NB4 (cell line): ENCODE data around the gene HS3ST6.

Experiments
- DNase-seq: peaks from one replicate; pipeline ENCODE4 v3.0.0; 2010; ENCODE audit warnings: low read depth
- H3K4me3 ChIP-seq: one replicate; pipeline ENCODE4 v1.5.1; 2011; ENCODE audit warnings: mild to moderate bottlenecking, low read depth, low read length, moderate library complexity
- CTCF ChIP-seq: IDR thresholded peaks from one replicate; pipeline ENCODE4 v1.5.1; 2012; ENCODE audit warnings: low read depth, low read length
- MAX ChIP-seq: IDR thresholded peaks from 2 replicates; pipeline ENCODE4 v1.6.1; 2011; ENCODE audit warnings: low read depth, low read length
- MYC ChIP-seq: IDR thresholded peaks from 2 replicates; pipeline ENCODE4 v1.6.1; 2011; ENCODE audit warnings: low read depth, low read length
- POLR2A ChIP-seq: IDR thresholded peaks from 2 replicates; pipeline ENCODE4 v1.6.1; 2011; ENCODE audit warnings: mild to moderate bottlenecking; ENCODE audit not compliant: insufficient read length; ENCODE audit errors: extremely low read depth

Gene HS3ST6

GRCh38 chr16:1933097-1933661 lies 15.0 kb upstream of the HS3ST6 start:
- H3K4me3 ChIP-seq = no peak overlapping the region
- no peak for DNase-seq
- TF ChIP-seq MAX (no peak), POLR2A (no peak), MYC (no peak), CTCF (no peak)

- TF ChIP-seq MAX = no peak
- TF ChIP-seq CTCF = no peak
- no peak for TF ChIP-seq POLR2A
- TF ChIP-seq MYC = no peak
- H3K4me3 ChIP-seq = no peak overlapping the region
- no peak for DNase-seq
These were observed 14.1 kb upstream of the HS3ST6 start for GRCh38 chr16:1932050-1933028.

GRCh38 chr16:1930338-1930720 lies 12.1 kb upstream of the HS3ST6 start:
- TF ChIP-seq MAX = no peak
- no peak for TF ChIP-seq POLR2A
- no peak for TF ChIP-seq MYC
- no peak for TF ChIP-seq CTCF
- H3K4me3 ChIP-seq = no peak overlapping the region
- DNase-seq = no peak

GRCh38 chr16:1929578-1930337 lies 11.5 kb upstream of the HS3ST6 start:
- peak; percentile 88 for DNase-seq
- peak overlapping the region; percentile 28 for H3K4me3 ChIP-seq
- TF ChIP-seq MYC = peak; percentile 94
- peak; percentile 52 for TF ChIP-seq POLR2A
- peak; percentile 93 for TF ChIP-seq MAX
- TF ChIP-seq CTCF = peak; percentile 54

- peak; percentile 47 for DNase-seq
- no peak overlapping the region for H3K4me3 ChIP-seq
- TF ChIP-seq MYC = no peak
- TF ChIP-seq CTCF = no peak
- TF ChIP-seq POLR2A = no peak
- no peak for TF ChIP-seq MAX
These were observed 10.9 kb upstream of the HS3ST6 start for GRCh38 chr16:1929105-1929504.
